GM18519 (cell line): ENCODE data around the gene HSD17B1.

Experiments
- ATAC-seq: cut with Tn5 transposase; IDR thresholded peaks from one replicate; pipeline ENCODE4 v1.9.1; 2021; ENCODE audit warnings: mild to moderate bottlenecking, moderate library complexity; ENCODE audit not compliant: unreplicated experiment, low FRiP score

HSD17B1 gene

DNA sequence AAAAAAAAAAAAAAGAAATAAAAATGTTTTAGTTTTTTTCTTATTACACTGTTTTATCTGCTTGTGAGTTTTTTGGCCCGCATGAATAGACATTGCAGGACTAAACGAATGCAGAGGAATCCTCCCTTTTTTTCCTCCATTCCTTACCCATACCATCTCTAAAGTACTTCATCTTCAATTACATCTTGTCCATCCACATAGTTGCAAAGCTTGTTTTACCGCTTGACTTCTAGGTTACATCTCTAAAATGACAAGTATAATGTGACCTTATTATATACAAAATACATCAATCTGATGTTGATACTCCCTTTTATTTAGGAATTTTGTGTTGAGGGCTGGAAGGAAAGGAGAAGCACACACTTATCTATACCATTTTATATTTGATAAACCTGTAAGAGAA, 43.7 kb downstream of the HSD17B1 start:
- no peak for ATAC-seq

DNA sequence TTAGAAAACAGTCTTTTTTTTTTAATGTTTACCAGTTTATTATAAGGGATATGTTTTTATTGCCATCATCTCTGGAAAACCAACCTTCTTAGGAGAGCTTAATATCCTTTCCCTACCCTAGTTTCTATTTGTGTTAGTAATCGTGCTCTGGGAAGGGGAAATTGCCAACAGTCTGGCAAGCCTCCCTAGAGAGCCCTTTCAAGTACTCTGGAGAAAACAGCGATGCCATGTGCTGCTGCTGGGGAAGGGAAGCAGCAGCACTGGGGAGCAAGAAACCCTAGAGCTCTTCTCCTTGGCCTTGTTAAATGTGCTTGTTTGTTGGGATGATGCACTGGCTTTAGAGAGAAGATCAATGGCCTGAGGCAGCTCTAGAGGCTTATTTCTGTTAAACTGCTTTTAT, 46.2 kb downstream of the HSD17B1 start:
- ATAC-seq, result no peak

DNA sequence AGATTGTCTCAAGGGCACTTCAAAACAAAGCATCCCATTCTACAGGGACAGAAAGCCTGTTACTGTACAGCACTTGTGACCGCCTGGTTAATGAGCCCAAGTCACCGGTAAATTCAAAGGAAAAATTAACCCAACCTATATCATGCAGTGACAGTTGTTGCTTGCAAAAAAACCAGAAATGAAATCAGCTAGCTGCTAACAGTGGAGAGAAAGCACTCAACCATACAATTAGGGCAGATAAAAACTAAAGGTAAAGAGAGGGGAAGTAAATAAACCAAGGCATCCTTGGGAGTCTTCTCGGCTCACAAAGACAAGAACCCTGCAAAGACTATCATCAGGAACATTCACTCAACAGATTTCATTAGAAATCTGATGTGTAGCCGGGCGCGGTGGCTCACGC, 50.6 kb downstream of the HSD17B1 start:
- no peak for ATAC-seq
